Measurements from ENCODE around the gene SHBG. TPM values are rescaled to one million over a fixed set of nuclear protein-coding genes. Genes with fewer than 3 reads are reported as not detected.

SHBG gene
- total and polyA plus RNA-seq, 2 of the 8 experiments (the other 6 are each of a cell fraction or from before 2014, with no cell fraction given): 1.1 to 1.2 TPM

- no peak overlapping the region for H2BK15ac ChIP-seq (ENCODE audit: low read length)
- FAIRE-seq (no peak), DNase-seq (ENCODE audit: low read depth in 1 of 2, low spot score in 2 of 2) (peak in 1 of 2 experiments; percentile 91)
- 12% methylated on average over 56 of the region's 56 CpGs; no CpG with 5 or more reads in 1 of the 2 experiments for WGBS, 2 experiments (ENCODE audit: extremely low coverage in 1 of 2, insufficient coverage in 1 of 2, insufficient read length in 1 of 2, insufficient replicate concordance in 2 of 2, low coverage in 1 of 2, low lambda C conversion rate in 2 of 2, missing lambda C conversion rate in 1 of 2)
- peak overlapping the region; percentile 41 for H4K8ac ChIP-seq (ENCODE audit: extremely low read depth, insufficient read depth, low read length)
- ChIA-PET POLR2A (ENCODE audit: partially characterized antibody) (interaction anchor here (0.5 to 28.5 kb wide), 38 partner anchors 9 to 353 kb away, joined by 3 to 1144 read pairs (median 4); partner anchors contain the start of genes ATP1B2, CD68, DNAH2 and EFNB3), CTCF (ENCODE audit: partially characterized antibody) (interaction anchor here (0.6 to 2.8 kb wide), 40 partner anchors 9 to 416 kb away, joined by 3 to 24 read pairs (median 4); partner anchors contain the start of genes ACAP1, CD68, FXR2 and PLSCR3)
- no peak overlapping the region for H3K4ac ChIP-seq (replicated peaks; ENCODE audit: insufficient read length, low read depth, low read length)
- H3K36me3 ChIP-seq (ENCODE audit: control insufficient read depth in 2 of 4, insufficient read depth in 4 of 4, low read length in 3 of 4): peaks cover 12 to 39% (median 24%) of the 10 kb centered on the region in 4 experiments; a peak in 7 of 8 replicates
- no peaks in the 10 kb centered on the region; the same call in none of the 2 replicates for H3K79me1 ChIP-seq (ENCODE audit: low read depth, low read length)
- no peak overlapping the region for H2BK120ac ChIP-seq (replicated peaks; ENCODE audit: low read depth, low read length)
- peak overlapping the region; percentile 45 for H4K5ac ChIP-seq (ENCODE audit: insufficient read length, low read depth, low read length)
- no peak overlapping the region for H2BK12ac ChIP-seq (ENCODE audit: low read depth, low read length)
- no peak overlapping the region for H3K23ac ChIP-seq (ENCODE audit: insufficient read length)
- no peak overlapping the region for H2AK5ac ChIP-seq (ENCODE audit: low read depth, low read length)
- peaks cover 17% of the 10 kb centered on the region; the same call in 1 of the 2 replicates for H3K23me2 ChIP-seq (ENCODE audit: low read depth, low read length)
- no peak overlapping the region for H3K27ac ChIP-seq (ENCODE audit: low read depth, low read length)
- H3K18ac ChIP-seq (ENCODE audit: extremely low read depth, low read length): peak overlapping the region; percentile 71
- peak overlapping the region; percentile 59 to 73 (median 69) for H3K4me3 ChIP-seq (ENCODE audit: extremely low read depth in 1 of 4, insufficient read depth in 2 of 4, low read depth in 3 of 4, low read length in 4 of 4)
- H3K56ac ChIP-seq (replicated peaks; ENCODE audit: insufficient read length, low read depth, low read length): no peak overlapping the region
- H3K4me1 ChIP-seq (replicated peaks in 1 of 4; ENCODE audit: control insufficient read depth in 3 of 4, insufficient read depth in 4 of 4, low read length in 3 of 4): peaks cover 6 to 23% (median 18%) of the 10 kb centered on the region in 4 experiments
- no peak overlapping the region for H2AFZ ChIP-seq (ENCODE audit: low read length)
- peak overlapping the region; percentile 71 to 85 for H3K4me2 ChIP-seq (ENCODE audit: insufficient read depth in 1 of 2, low read depth in 2 of 2, low read length in 2 of 2)
- no peaks in the 10 kb centered on the region for H3K27me3 ChIP-seq (replicated peaks in 1 of 4; ENCODE audit: control insufficient read depth in 3 of 4, extremely low read depth in 1 of 4, insufficient read depth in 3 of 4, low read length in 3 of 4)
- no peaks in the 10 kb centered on the region for H3K9me3 ChIP-seq (ENCODE audit: insufficient read depth in 2 of 2, low read depth in 1 of 2, low read length in 1 of 2)
- no peak overlapping the region for H2BK20ac ChIP-seq (ENCODE audit: low read length)
- no peaks in the 10 kb centered on the region for H3K79me2 ChIP-seq (ENCODE audit: control insufficient read depth in 1 of 2, insufficient read depth in 2 of 2, low read length in 2 of 2)
- H2BK5ac ChIP-seq (ENCODE audit: low read depth, low read length): peak overlapping the region; percentile 63
- H4K91ac ChIP-seq (replicated peaks; ENCODE audit: insufficient read length, low read length): peak overlapping the region; percentile 3
- peak overlapping the region in 3 of 4 experiments; percentile 34 to 63 (median 40); a peak in 6 of 7 replicates for H3K9ac ChIP-seq (replicated peaks in 1 of 4; ENCODE audit: extremely low read depth in 1 of 4, low read depth in 3 of 4, low read length in 3 of 4)
- no peak overlapping the region for H3K14ac ChIP-seq (ENCODE audit: insufficient read length)
- H4K20me1 ChIP-seq (replicated peaks in 1 of 2; ENCODE audit: control insufficient read depth in 1 of 2, insufficient read depth in 2 of 2, low read length in 2 of 2): peaks cover 0 to 2% of the 10 kb centered on the region in 2 experiments
- peak in 1 of 2 experiments; percentile 64; a peak in 2 of 4 replicates for TF ChIP-seq SIN3A (conservative IDR thresholded peaks at IDR 0.05 in 1 of 2, IDR thresholded peaks at IDR 0.05 in 1 of 2; ENCODE audit: low read depth in 1 of 2, low read length in 2 of 2)
- peak; percentile 43 for TF ChIP-seq TAF7 (optimal IDR thresholded peaks at IDR 0.05; ENCODE audit: borderline replicate concordance, low read depth, low read length)
- TF ChIP-seq POLR2AphosphoS5 (IDR thresholded peaks at IDR 0.05; ENCODE audit: low read depth, low read length): peak; percentile 50; the same call in 1 of the 2 replicates
- peak; percentile 74; the same call in 1 of the 2 replicates for TF ChIP-seq GABPA (IDR thresholded peaks at IDR 0.05; ENCODE audit: borderline replicate concordance, insufficient read depth, low read length)
- no peak for TF ChIP-seq SIRT6 (IDR thresholded peaks at IDR 0.05; ENCODE audit: low read length)
- TF ChIP-seq TBP (IDR thresholded peaks at IDR 0.05; ENCODE audit: low read depth, low read length): 0 out of 2 replicates have a peak, but pooled peaks have one; percentile 52
- TF ChIP-seq CBX5 (IDR thresholded peaks at IDR 0.05; ENCODE audit: low read depth, low read length): no peak
- 0 out of 2 replicates have a peak, but pooled peaks have one; percentile 42 for TF ChIP-seq CREB1 (IDR thresholded peaks at IDR 0.05)
- TF ChIP-seq, protein P1, sequence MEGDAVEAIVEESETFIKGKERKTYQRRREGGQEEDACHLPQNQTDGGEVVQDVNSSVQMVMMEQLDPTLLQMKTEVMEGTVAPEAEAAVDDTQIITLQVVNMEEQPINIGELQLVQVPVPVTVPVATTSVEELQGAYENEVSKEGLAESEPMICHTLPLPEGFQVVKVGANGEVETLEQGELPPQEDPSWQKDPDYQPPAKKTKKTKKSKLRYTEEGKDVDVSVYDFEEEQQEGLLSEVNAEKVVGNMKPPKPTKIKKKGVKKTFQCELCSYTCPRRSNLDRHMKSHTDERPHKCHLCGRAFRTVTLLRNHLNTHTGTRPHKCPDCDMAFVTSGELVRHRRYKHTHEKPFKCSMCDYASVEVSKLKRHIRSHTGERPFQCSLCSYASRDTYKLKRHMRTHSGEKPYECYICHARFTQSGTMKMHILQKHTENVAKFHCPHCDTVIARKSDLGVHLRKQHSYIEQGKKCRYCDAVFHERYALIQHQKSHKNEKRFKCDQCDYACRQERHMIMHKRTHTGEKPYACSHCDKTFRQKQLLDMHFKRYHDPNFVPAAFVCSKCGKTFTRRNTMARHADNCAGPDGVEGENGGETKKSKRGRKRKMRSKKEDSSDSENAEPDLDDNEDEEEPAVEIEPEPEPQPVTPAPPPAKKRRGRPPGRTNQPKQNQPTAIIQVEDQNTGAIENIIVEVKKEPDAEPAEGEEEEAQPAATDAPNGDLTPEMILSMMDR (IDR thresholded peaks at IDR 0.05; ENCODE audit: control extremely low read depth in 1 of 3, insufficient read depth in 1 of 3, low read depth in 1 of 3, low read length in 3 of 3): peak; percentile 86 to 92 (median 91)
Observed at GRCh38 chr17:7589204-7589868, 40.6 kb upstream of the SHBG start.
